Erythroblast (primary cell): ENCODE results near the gene DYNLT1.

Experiments used
- GATA1 ChIP-seq: IDR thresholded peaks from 2 replicates; pipeline ENCODE4 v1.6.1; 2011; ENCODE audit warnings: low read depth, mild to moderate bottlenecking, control low read depth, low read length, moderate library complexity
- POLR2A ChIP-seq: IDR thresholded peaks from 2 replicates; pipeline ENCODE4 v1.6.1; 2011; ENCODE audit warnings: mild to moderate bottlenecking, low read length

- TF ChIP-seq POLR2A (no peak), GATA1 (no peak)
Measured at GRCh38 chr6:158630938-158631616, 13.5 kb downstream of the DYNLT1 start.
